Adrenal gland (tissue), 5 donors: ENCODE measurements around the gene FBXL16.

Experiments
- CTCF ChIP-seq, 6 experiments: fragments of 450-650 bp in 4 of 6; fragments of 200-600 bp in 2 of 6; sonication (generic) in 1 of 6; IDR thresholded peaks; 1 replicate in 5 of 6; 2 replicates in 1 of 6; pipeline versions ENCODE4 v1.5.1 to v1.8.0; 2016 to 2021; ENCODE audit warnings: antibody characterized with exemption in 6 of 6, mild to moderate bottlenecking in 2 of 6, moderate library complexity in 1 of 6
- POLR2A ChIP-seq, 2 donors: fragments of 450-650 bp; IDR thresholded peaks; one replicate each; pipeline ENCODE4 v1.6.1; 2017; ENCODE audit warnings: antibody characterized with exemption in 2 of 2, mild to moderate bottlenecking in 2 of 2, moderate library complexity in 1 of 2
- donor health status: DM: no; HTN: no; CAD: no.

GRCh38 chr16:660459-661183 lies 45.0 kb downstream of the FBXL16 start:
- TF ChIP-seq POLR2A (IDR thresholded peaks at IDR 0.05) (peak; percentile 49 to 83), CTCF (IDR thresholded peaks at IDR 0.05) (peak; percentile 33 to 75 (median 58))
